SK-N-SH (cell line): Measurements from ENCODE around the gene LDLRAP1. TPM values are rescaled to one million over a fixed set of nuclear protein-coding genes. Genes with fewer than 3 reads are reported as not detected.

Experiments used
- CTCF ChIA-PET: fragments of 300-600, 350-600 bp; formaldehyde crosslinking; extraction: SDS; loops from one replicate; lab custom pipeline; 2021; lab: Yijun Ruan, JAX
- POLR2A ChIA-PET: fragments of 350-600 bp; sonication (Branson Sonifier 250); formaldehyde crosslinking; extraction: SDS; loops from one replicate; lab custom pipeline; 2020; ENCODE audit warnings: antibody characterized with exemption, inconsistent platforms; lab: Yijun Ruan, JAX
- DNase-seq: peaks from one replicate; pipeline ENCODE4 v3.0.0; 2012
- H2AFZ ChIP-seq: fragments of 200-600 bp; sonication (generic); 2 replicates; pipeline ENCODE4 v1.8.1; 2016; ENCODE audit warnings: antibody characterized with exemption, mild to moderate bottlenecking, low read depth
- H3F3A ChIP-seq: fragments of 200-600 bp; sonication (generic); replicated peaks from 2 replicates; pipeline ENCODE3; 2016; ENCODE audit warnings: antibody characterized with exemption, mild to moderate bottlenecking; ENCODE audit not compliant: insufficient read depth
- H3K27ac ChIP-seq, 2 experiments: fragments of 200-500 bp in 1 of 2; fragments of 200-600 bp in 1 of 2; sonication (Bioruptor generic) in 1 of 2; sonication (generic), shearing (Covaris generic) in 1 of 2; 2 replicates each; pipeline versions ENCODE4 v1.5.1 to v1.6.1; 2014 to 2016; ENCODE audit warnings: low read depth in 2 of 2, inconsistent platforms in 1 of 2, low read length in 1 of 2, mild to moderate bottlenecking in 1 of 2, mixed read lengths in 1 of 2
- H3K27me3 ChIP-seq: fragments of 200-600 bp; sonication (generic), shearing (Covaris generic); 2 replicates; pipeline ENCODE4 v1.6.1; 2016; ENCODE audit warnings: mixed run types; ENCODE audit not compliant: insufficient read depth
- H3K36me3 ChIP-seq, 2 experiments: fragments of 200-500 bp in 1 of 2; fragments of 200-600 bp in 1 of 2; sonication (Bioruptor generic) in 1 of 2; sonication (generic) in 1 of 2; replicated peaks in 1 of 2; 2 replicates each; pipeline versions ENCODE3 to v1.5.1; 2014 to 2016; ENCODE audit warnings: low read length in 1 of 2, mild to moderate bottlenecking in 1 of 2; ENCODE audit not compliant: insufficient read depth in 2 of 2, control insufficient read depth in 1 of 2
- H3K4me1 ChIP-seq, 2 experiments: fragments of 200-500 bp in 1 of 2; fragments of 200-600 bp in 1 of 2; sonication (Bioruptor generic) in 1 of 2; sonication (generic), shearing (Covaris generic) in 1 of 2; 2 replicates each; pipeline versions ENCODE4 v1.5.1 to v1.6.1; 2014 to 2016; ENCODE audit warnings: low read depth in 1 of 2, low read length in 1 of 2, mixed run types in 1 of 2; ENCODE audit not compliant: insufficient read depth in 2 of 2, control insufficient read depth in 1 of 2
- H3K4me2 ChIP-seq: fragments of 200-600 bp; sonication (generic), shearing (Covaris generic); 2 replicates; pipeline ENCODE4 v1.6.1; 2017; ENCODE audit warnings: mixed run types
- H3K4me3 ChIP-seq, 2 experiments: fragments of 200-500 bp in 1 of 2; fragments of 200-600 bp in 1 of 2; sonication (Bioruptor generic) in 1 of 2; sonication (generic), shearing (Covaris generic) in 1 of 2; 2 replicates each; pipeline versions ENCODE4 v1.5.1 to v1.8.1; 2014 to 2016; ENCODE audit warnings: low read depth in 2 of 2, inconsistent platforms in 1 of 2, low read length in 1 of 2, mild to moderate bottlenecking in 1 of 2, mixed read lengths in 1 of 2, moderate library complexity in 1 of 2
- H3K79me2 ChIP-seq: fragments of 200-600 bp; sonication (generic); 2 replicates; pipeline ENCODE4 v1.8.1; 2017; ENCODE audit warnings: mild to moderate bottlenecking; ENCODE audit not compliant: insufficient read depth
- H3K9ac ChIP-seq: fragments of 200-600 bp; sonication (generic); 2 replicates; pipeline ENCODE4 v1.6.1; 2017; ENCODE audit warnings: mixed run types
- H3K9me2 ChIP-seq: fragments of 200-600 bp; sonication (generic); 2 replicates; pipeline ENCODE4 v1.6.1; 2017; ENCODE audit warnings: mixed run types
- H3K9me3 ChIP-seq: fragments of 200-600 bp; sonication (generic); 2 replicates; pipeline ENCODE4 v1.6.1; 2017; ENCODE audit warnings: mixed run types, mild to moderate bottlenecking, moderate library complexity
- H4K20me1 ChIP-seq: fragments of 200-600 bp; sonication (generic); 2 replicates; pipeline ENCODE4 v1.6.1; 2017; ENCODE audit warnings: mild to moderate bottlenecking, mixed run types; ENCODE audit not compliant: insufficient read depth
- CHD2 ChIP-seq: fragments of 150-350 bp; IDR thresholded peaks from 2 replicates; pipeline ENCODE4 v1.6.1; 2018; ENCODE audit warnings: low read length; ENCODE audit not compliant: partially characterized antibody
- ELF1 ChIP-seq: IDR thresholded peaks from 2 replicates; pipeline ENCODE4 v1.4.0; 2012
- EP300 ChIP-seq, 2 experiments: IDR thresholded peaks; 2 replicates each; pipeline versions ENCODE4 v1.4.0 to v1.6.1; 2012; ENCODE audit warnings: borderline replicate concordance in 1 of 2, low read depth in 1 of 2, low read length in 1 of 2
- FOXM1 ChIP-seq: IDR thresholded peaks from 2 replicates; pipeline ENCODE4 v1.4.0; 2012; ENCODE audit warnings: low read depth, mild to moderate bottlenecking
- GATA2 ChIP-seq: sonication (generic); formaldehyde crosslinking; IDR thresholded peaks from 2 replicates; pipeline ENCODE4 v1.5.0; 2020; ENCODE audit warnings: mild to moderate bottlenecking, missing genetic modification reagents
- MEF2A ChIP-seq: IDR thresholded peaks from 2 replicates; pipeline ENCODE4 v1.4.0; 2012; ENCODE audit warnings: low read depth, borderline replicate concordance
- NFIC ChIP-seq: IDR thresholded peaks from 2 replicates; pipeline ENCODE4 v1.4.0; 2012; ENCODE audit warnings: borderline replicate concordance
- NRF1 ChIP-seq: IDR thresholded peaks from 2 replicates; pipeline ENCODE4 v1.6.1; 2012; ENCODE audit warnings: low read depth, mild to moderate bottlenecking, low read length
- POLR2AphosphoS5 ChIP-seq: IDR thresholded peaks from 2 replicates; pipeline ENCODE4 v1.6.1; 2012; ENCODE audit warnings: low read depth, low read length
- RAD21 ChIP-seq: IDR thresholded peaks from 2 replicates; pipeline ENCODE4 v1.6.1; 2012; ENCODE audit warnings: mild to moderate bottlenecking, low read length
- RFX5 ChIP-seq: IDR thresholded peaks from 2 replicates; pipeline ENCODE4 v1.6.1; 2012; ENCODE audit warnings: mild to moderate bottlenecking, improper control_type of control experiment, low read length
- TCF12 ChIP-seq: IDR thresholded peaks from 2 replicates; pipeline ENCODE4 v1.4.0; 2012
- WGBS: methylation state at CpG from one replicate; pipeline ENCODE4 v1.1.6; 2017; ENCODE audit warnings: low lambda C conversion rate; 5-methylcytosine and 5-hydroxymethylcytosine counted together
- polyA plus RNA-seq, 3 experiments: library from polyadenylated mRNA; depleted of rRNA; stranded (reverse); fragments of >200 nt; gene quantifications; 2 replicates each; pipeline ENCODE4 v1.2.3, GENCODE V29; 2012
- TF ChIP-seq, protein P1 (sequence below): fragments of 150-350 bp; IDR thresholded peaks from 2 replicates; pipeline ENCODE4 v1.6.1; 2016; ENCODE audit warnings: mild to moderate bottlenecking, low read depth, low read length
- TF ChIP-seq, protein P2 (sequence below): fragments of 200-600 bp; sonication (generic); IDR thresholded peaks from 2 replicates; pipeline ENCODE4 v1.6.1; 2017; ENCODE audit warnings: antibody characterized with exemption, mild to moderate bottlenecking, moderate library complexity
- TF ChIP-seq, protein P3 (sequence below): IDR thresholded peaks from 2 replicates; pipeline ENCODE4 v1.4.0; 2012; ENCODE audit warnings: low read depth, borderline replicate concordance
- TF ChIP-seq, protein P4 (sequence below): IDR thresholded peaks from 2 replicates; pipeline ENCODE4 v1.6.1; 2012; ENCODE audit warnings: mild to moderate bottlenecking, low read depth, low read length, moderate library complexity
- TF ChIP-seq, protein P5 (sequence below): IDR thresholded peaks from 2 replicates; pipeline ENCODE4 v1.4.0; 2012; ENCODE audit warnings: low read depth, borderline replicate concordance

The LDLRAP1 gene
- polyA plus RNA-seq, 1 of the 3 experiments (the other 2 are of a cell fraction): 19.1 TPM

DNA sequence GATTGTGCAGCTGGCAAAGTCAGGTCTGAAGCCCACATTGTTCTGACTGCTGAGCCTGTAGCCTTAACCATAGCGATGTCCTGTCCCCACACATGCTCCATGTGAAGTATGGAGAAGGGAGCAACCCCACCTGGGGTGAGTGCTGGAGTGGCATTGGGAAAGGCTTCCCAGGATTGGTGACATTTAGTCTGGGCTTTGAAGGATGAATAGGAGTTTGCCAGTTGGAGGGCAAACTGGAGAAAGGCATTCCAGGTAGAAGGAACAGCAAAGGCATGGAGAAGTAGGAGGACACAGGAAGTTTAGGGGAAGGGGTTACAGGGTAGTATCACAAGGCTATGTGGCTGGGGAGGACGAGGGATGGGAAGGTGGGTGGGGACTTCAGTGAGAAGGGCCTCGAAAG lies 7.3 kb upstream of the LDLRAP1 start:
- Histone ChIP-seq H2AFZ (no peak overlapping the region), H3K27me3 (no peaks in the 10 kb centered on the region), H3K4me1 (peaks cover 0 to 8% of the 10 kb centered on the region in 2 experiments; a peak in 1 of 4 replicates), H3K4me2 (no peak overlapping the region), H3K9ac (no peak overlapping the region), H3K9me2 (no peaks in the 10 kb centered on the region), H3K36me3 (no peaks in the 10 kb centered on the region), H3K4me3 (no peak overlapping the region), H3K27ac (no peak overlapping the region), H3F3A (no peaks in the 10 kb centered on the region), H4K20me1 (no peaks in the 10 kb centered on the region), H3K9me3 (no peaks in the 10 kb centered on the region), H3K79me2 (no peaks in the 10 kb centered on the region)
- CTCF ChIA-PET: no interaction called here
- no peak for TF ChIP-seq CHD2
- TF ChIP-seq, protein P1, sequence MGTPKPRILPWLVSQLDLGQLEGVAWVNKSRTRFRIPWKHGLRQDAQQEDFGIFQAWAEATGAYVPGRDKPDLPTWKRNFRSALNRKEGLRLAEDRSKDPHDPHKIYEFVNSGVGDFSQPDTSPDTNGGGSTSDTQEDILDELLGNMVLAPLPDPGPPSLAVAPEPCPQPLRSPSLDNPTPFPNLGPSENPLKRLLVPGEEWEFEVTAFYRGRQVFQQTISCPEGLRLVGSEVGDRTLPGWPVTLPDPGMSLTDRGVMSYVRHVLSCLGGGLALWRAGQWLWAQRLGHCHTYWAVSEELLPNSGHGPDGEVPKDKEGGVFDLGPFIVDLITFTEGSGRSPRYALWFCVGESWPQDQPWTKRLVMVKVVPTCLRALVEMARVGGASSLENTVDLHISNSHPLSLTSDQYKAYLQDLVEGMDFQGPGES: no peak
- TF ChIP-seq POLR2AphosphoS5: no peak
- TF ChIP-seq ELF1: no peak
- no peak for TF ChIP-seq RFX5
- TF ChIP-seq MEF2A: no peak
- TF ChIP-seq, protein P2, sequence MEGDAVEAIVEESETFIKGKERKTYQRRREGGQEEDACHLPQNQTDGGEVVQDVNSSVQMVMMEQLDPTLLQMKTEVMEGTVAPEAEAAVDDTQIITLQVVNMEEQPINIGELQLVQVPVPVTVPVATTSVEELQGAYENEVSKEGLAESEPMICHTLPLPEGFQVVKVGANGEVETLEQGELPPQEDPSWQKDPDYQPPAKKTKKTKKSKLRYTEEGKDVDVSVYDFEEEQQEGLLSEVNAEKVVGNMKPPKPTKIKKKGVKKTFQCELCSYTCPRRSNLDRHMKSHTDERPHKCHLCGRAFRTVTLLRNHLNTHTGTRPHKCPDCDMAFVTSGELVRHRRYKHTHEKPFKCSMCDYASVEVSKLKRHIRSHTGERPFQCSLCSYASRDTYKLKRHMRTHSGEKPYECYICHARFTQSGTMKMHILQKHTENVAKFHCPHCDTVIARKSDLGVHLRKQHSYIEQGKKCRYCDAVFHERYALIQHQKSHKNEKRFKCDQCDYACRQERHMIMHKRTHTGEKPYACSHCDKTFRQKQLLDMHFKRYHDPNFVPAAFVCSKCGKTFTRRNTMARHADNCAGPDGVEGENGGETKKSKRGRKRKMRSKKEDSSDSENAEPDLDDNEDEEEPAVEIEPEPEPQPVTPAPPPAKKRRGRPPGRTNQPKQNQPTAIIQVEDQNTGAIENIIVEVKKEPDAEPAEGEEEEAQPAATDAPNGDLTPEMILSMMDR: no peak
- TF ChIP-seq EP300 (IDR thresholded peaks at IDR 0.05; ENCODE audit: borderline replicate concordance in 1 of 2, low read depth in 1 of 2, low read length in 1 of 2): no peak
- no peak for TF ChIP-seq NRF1
- TF ChIP-seq, protein P3, sequence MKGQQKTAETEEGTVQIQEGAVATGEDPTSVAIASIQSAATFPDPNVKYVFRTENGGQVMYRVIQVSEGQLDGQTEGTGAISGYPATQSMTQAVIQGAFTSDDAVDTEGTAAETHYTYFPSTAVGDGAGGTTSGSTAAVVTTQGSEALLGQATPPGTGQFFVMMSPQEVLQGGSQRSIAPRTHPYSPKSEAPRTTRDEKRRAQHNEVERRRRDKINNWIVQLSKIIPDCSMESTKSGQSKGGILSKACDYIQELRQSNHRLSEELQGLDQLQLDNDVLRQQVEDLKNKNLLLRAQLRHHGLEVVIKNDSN: no peak
- TF ChIP-seq RAD21: no peak
- TF ChIP-seq, protein P4, sequence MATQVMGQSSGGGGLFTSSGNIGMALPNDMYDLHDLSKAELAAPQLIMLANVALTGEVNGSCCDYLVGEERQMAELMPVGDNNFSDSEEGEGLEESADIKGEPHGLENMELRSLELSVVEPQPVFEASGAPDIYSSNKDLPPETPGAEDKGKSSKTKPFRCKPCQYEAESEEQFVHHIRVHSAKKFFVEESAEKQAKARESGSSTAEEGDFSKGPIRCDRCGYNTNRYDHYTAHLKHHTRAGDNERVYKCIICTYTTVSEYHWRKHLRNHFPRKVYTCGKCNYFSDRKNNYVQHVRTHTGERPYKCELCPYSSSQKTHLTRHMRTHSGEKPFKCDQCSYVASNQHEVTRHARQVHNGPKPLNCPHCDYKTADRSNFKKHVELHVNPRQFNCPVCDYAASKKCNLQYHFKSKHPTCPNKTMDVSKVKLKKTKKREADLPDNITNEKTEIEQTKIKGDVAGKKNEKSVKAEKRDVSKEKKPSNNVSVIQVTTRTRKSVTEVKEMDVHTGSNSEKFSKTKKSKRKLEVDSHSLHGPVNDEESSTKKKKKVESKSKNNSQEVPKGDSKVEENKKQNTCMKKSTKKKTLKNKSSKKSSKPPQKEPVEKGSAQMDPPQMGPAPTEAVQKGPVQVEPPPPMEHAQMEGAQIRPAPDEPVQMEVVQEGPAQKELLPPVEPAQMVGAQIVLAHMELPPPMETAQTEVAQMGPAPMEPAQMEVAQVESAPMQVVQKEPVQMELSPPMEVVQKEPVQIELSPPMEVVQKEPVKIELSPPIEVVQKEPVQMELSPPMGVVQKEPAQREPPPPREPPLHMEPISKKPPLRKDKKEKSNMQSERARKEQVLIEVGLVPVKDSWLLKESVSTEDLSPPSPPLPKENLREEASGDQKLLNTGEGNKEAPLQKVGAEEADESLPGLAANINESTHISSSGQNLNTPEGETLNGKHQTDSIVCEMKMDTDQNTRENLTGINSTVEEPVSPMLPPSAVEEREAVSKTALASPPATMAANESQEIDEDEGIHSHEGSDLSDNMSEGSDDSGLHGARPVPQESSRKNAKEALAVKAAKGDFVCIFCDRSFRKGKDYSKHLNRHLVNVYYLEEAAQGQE: no peak
- TF ChIP-seq, protein P5, sequence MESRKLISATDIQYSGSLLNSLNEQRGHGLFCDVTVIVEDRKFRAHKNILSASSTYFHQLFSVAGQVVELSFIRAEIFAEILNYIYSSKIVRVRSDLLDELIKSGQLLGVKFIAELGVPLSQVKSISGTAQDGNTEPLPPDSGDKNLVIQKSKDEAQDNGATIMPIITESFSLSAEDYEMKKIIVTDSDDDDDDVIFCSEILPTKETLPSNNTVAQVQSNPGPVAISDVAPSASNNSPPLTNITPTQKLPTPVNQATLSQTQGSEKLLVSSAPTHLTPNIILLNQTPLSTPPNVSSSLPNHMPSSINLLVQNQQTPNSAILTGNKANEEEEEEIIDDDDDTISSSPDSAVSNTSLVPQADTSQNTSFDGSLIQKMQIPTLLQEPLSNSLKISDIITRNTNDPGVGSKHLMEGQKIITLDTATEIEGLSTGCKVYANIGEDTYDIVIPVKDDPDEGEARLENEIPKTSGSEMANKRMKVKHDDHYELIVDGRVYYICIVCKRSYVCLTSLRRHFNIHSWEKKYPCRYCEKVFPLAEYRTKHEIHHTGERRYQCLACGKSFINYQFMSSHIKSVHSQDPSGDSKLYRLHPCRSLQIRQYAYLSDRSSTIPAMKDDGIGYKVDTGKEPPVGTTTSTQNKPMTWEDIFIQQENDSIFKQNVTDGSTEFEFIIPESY: no peak
- TF ChIP-seq GATA2 (CRISPR knock-in tag): no peak
- TF ChIP-seq FOXM1: no peak
- TF ChIP-seq TCF12: no peak
- no peak for TF ChIP-seq NFIC
- POLR2A ChIA-PET: no interaction called here
- no peak for DNase-seq
- WGBS: 70% methylated on average over 3 of the region's 3 CpGs
